Femur (tissue), 1 donor: ENCODE results near the gene ARL6IP5.

Experiments
- DNase-seq: peaks from one replicate; pipeline ENCODE4 v3.0.0-alpha.2; 2017

The ARL6IP5 gene

GRCh38 chr3:69085833-69086722, 1.3 kb downstream of the ARL6IP5 start:
- peak; percentile 86 for DNase-seq

DNA sequence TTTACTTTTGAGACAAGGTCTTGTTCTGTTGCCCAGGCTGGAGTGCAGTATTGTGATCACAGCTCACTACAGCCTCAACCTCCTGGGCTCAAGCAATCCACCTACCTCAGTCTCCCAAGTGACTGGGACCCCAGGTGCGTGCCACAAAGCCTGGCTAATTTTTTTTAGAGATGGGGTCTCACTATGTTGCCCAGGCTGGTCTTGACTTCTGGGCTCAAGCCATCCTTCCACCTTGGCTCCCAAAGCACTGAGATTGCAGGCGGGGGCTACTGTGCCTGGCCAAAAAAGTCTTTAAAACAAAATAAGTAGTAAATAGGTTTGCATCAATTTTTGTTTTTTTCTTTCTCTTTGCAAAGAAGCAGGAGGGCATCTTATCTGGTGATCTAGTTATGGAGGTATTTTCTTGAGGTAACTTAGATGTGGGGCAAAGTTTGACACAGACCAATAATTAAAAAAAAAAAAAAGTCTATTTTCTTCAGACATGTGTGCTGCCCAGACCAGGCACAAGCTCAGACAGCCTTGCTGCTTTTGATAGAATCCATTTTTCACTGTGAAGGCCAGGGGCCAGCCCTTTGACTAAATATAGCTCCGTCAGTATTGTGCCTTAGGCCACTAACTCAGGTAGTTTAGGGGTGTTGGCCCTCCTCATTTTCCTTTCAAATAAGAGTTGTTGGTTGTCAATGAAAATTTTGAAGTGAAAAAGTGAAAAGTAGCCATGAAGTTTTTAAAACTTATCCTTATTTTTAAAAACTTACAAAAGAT, 2.5 kb downstream of the ARL6IP5 start:
- DNase-seq = no peak

GRCh38 chr3:69088063-69088462, 3.3 kb downstream of the ARL6IP5 start:
- DNase-seq = no peak

DNA sequence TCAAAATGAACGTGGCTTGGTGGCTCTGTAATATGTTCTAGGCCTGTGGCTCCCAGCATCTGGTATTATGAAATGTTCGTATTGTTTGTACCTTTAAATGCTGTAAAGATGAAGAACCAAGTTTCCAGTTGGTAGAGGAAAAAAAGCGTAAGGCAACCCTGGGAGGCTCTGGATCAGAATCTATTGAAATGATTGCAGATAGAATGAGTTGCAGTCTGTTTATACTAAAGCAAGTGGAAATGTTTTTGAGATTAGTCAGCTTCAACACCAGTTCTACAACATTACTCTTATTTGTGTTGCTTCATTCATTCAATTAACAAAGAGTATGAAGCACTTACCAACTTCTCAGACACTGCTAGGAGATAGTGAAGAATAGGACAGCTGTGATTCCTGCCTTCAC, 5.3 kb downstream of the ARL6IP5 start:
- DNase-seq = no peak

DNA sequence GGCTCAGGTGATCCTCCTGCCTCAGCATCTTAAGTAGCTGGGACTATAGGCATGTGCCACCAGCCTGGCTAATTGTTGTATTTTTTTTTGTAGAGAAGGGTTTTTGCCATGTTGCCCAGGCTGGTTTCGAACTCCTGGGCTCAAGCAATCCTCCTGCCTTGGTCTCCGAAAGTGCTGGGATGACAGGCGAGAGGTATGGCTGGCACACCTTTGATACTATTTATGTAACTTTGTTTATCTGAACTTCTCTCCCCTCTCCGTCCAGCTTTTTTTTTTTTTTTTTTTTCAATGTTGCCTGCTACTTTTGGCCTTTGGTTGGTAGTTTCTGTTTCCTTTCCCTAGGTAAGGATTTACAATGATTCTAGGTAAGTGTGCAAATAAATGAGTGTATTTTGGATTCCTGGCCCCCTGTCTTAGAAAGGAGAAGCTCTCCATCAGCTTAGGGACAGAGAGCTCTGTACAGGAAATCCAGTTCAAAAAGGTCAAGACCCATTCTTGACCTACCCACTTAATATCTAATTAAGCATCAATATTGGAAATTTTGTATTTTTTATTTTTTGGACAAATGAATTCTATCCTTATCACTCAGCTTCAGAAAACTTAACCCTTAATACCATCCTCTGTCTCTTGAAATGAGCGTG, 6.8 kb downstream of the ARL6IP5 start:
- no peak for DNase-seq

DNA sequence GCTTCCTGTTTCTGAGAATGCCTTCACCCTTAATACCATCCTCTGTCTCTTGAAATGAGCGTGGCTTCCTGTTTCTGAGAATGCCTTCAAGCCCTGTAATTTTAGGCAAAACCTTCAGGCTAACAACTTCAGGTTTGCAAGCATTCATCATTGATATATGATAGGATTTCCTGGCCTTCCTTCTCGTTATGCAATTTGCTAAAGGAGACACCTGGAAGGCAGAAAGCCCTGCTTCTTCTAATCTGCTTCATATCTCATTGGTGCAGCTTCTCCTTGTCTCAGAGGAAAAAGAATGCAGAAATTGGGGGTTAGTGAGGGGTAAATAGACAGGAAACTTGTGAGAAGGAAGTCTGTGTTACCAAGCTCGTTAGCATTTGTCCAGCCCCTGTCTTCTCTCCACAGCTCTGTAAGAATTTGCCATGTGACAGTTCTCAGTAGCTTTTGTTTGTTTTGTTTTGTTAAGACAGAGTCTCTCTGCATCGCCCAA, 7.3 kb downstream of the ARL6IP5 start:
- DNase-seq = no peak

DNA sequence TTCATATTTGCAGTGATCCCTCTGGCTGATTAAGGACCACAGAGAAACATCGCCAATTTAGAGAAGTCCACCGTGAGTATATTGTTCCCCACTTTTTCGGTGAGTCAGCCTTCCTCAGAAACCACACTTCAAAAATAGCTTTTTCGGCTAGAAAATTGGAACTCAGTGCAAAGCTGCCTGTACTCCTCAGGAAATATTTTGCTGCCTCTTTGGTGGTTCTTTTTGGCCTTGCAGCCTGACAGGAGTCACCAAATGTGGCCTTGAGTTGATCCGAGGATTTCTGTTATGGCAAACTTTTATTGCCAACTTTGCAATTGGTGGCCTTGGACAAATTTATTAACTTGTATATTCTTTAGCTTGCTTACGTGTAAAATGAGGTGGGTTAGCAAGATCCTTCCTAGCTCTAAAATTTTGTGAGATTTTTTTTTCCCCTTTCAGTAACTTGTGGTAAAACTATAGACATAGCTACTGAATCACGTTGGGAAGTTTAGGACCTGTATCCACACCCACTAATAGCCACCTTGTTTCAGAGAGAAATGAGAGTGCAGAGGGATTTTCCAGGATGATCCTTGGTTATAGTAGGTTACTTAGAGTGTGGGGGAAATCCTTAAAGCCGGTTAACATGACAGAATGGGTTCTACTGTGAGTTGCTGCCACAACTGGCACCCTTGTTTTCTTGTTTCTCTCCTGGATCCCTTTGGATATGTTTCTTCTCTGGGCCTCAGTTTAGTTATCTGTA, 9.9 kb downstream of the ARL6IP5 start:
- no peak for DNase-seq

GRCh38 chr3:69095636-69096035, 10.9 kb downstream of the ARL6IP5 start:
- no peak for DNase-seq

- DNase-seq = no peak
These were observed 11.6 kb downstream of the ARL6IP5 start for GRCh38 chr3:69096299-69096698.

- no peak for DNase-seq
These were observed 12.8 kb downstream of the ARL6IP5 start for GRCh38 chr3:69097407-69098086.

- no peak for DNase-seq
These were observed 14.8 kb downstream of the ARL6IP5 start for GRCh38 chr3:69099576-69099975.

DNA sequence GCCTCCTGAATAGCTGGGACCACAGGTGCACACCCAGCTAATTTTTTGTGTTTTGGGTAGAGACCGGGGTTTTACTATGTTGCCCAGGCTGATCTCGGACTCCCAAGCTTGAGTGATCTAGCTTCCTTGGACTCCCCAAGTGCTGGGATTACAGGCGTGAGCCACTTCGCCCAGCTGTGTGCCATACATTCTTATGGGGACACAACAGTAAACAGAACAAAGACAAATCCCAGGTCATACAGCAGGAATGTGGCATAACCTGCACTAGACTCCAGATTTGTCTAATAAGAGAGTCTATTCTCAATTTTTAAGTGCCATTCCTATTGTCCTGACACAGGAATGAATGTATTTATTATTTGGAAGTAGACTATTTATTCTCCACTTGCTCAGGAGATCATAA, 17.6 kb downstream of the ARL6IP5 start:
- DNase-seq = no peak

- DNase-seq = no peak
These were observed 18.4 kb downstream of the ARL6IP5 start for GRCh38 chr3:69103123-69103522.

- no peak for DNase-seq
These were observed 19.8 kb downstream of the ARL6IP5 start for GRCh38 chr3:69104586-69104985.

- no peak for DNase-seq
These were observed 20.6 kb downstream of the ARL6IP5 start for GRCh38 chr3:69105320-69105719.

DNA sequence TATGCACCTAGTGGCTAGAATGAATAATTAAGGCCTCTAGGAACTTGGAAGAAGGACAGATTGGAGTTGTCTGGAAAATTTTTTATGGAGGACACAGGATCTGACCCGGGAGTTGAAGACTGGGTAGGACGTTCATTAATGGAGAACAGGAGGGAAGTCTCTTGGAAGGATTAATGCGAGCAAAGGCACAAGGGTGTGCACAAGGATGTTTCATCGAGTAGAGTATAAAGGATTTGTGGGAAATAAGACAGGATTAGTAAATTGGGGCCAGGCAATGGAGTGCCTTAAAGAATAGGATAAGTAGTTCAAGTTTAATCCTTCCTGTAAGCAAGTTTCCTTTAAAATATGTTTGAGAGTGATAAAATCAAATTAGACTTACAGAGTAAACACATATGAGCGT, 23.1 kb downstream of the ARL6IP5 start:
- no peak for DNase-seq

GRCh38 chr3:69108811-69109210, 24.1 kb downstream of the ARL6IP5 start:
- DNase-seq = no peak

GRCh38 chr3:69110941-69111546, 26.3 kb downstream of the ARL6IP5 start:
- no peak for DNase-seq

DNA sequence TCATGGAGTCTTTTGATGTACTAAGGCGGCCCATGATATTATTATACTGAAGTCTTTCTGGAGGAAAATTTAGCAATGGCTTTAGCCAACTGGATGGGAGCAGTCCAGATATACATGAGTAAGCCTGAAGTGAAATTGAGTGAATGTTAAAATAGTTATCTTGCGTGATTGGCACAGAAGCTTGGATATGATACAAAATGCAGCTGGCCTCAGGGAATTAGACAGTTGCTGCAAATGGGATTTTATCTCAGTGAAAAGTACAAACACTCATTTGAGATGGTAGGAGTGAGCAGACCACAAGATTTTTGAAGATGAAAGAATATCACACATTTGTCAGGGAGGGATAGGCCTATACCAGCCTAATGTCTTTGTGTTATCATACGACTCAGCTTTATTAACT, 28.8 kb downstream of the ARL6IP5 start:
- no peak for DNase-seq

GRCh38 chr3:69115731-69116130, 31.0 kb downstream of the ARL6IP5 start:
- DNase-seq = no peak

DNA sequence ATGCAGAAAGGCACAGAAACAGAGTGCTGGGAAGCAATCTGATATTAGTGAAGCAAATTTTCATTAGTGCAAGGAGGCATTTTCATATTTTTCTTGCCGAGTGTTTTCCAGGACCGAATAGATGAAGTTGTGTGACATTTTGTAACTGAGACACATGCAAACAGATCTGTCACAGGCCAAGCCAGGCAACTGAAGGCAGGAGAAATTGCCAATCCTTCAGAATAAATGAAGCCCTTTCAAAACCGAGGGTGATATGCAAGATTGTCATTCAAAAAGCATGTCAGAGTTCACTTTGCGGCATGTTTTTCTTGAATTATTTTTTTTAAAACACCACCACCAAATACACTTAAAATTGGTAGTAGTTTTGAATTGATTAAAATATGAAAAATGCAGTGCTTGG, 31.4 kb downstream of the ARL6IP5 start:
- DNase-seq = no peak

GRCh38 chr3:69116897-69117296, 32.2 kb downstream of the ARL6IP5 start:
- DNase-seq = no peak
